Right forelimb (tissue), 1 donor: ENCODE data around the gene UBR4.
A peak's percentile ranks its signal among the peaks of the same experiment; 100 is the strongest.
"Not testable (repeated sequence)": the region's sequence is repeated elsewhere in the genome, so short reads cannot be mapped to it uniquely, and the experiment has no call there.

Experiments
- DNase-seq: peaks from one replicate; pipeline ENCODE4 v3.0.0-alpha.2; 2018

The UBR4 gene

GRCh38 chr1:19219451-19219850 lies 9.4 kb upstream of the UBR4 start:
- no peak for DNase-seq

DNA sequence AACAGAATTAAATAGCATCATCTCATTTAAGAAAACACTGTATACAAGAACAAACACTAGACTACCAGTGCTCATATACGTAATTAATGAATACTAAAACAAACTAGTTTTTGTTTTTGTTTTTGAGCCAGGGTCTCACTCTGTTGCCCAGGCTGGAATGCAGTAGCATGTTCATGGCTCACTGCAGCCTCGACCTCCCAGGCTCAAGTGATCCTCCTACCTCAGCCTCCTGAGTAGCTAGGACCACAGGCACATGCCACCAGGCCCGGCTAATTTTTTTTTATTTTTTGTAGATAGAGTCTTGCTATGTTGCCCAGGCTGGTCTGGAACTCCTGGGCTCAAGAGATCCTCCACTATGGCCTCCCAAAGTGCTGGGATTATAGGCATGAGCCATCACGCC lies 6.5 kb upstream of the UBR4 start:
- not testable (repeated sequence) for DNase-seq

DNA sequence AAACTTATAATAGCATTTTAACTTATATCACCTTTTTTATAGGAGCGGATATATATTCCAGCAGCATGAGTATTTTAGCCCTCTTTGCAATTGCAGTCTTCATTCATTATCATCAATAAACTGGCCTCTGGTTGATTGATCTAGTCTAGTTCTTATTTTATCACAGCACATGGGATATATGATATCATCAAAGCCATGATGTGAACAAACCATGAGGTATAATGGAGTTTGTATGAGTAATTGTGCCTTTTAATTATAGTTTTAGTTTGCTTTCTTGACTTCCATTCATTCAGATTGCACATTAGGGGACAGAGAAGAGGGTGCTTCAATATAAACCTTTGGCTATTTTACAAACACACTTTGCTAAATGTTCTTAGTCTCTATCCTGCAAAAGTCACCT lies 3.5 kb upstream of the UBR4 start:
- DNase-seq, result no peak

GRCh38 chr1:19212167-19212566 lies 2.1 kb upstream of the UBR4 start:
- DNase-seq, result no peak

- DNase-seq, result peak; percentile 43
Measured at GRCh38 chr1:19210772-19211549, 895 bp upstream of the UBR4 start.

- no peak for DNase-seq
Measured at GRCh38 chr1:19209439-19209989, 552 bp downstream of the UBR4 start.

- no peak for DNase-seq
Measured at GRCh38 chr1:19208710-19209438, 1.2 kb downstream of the UBR4 start.

DNA sequence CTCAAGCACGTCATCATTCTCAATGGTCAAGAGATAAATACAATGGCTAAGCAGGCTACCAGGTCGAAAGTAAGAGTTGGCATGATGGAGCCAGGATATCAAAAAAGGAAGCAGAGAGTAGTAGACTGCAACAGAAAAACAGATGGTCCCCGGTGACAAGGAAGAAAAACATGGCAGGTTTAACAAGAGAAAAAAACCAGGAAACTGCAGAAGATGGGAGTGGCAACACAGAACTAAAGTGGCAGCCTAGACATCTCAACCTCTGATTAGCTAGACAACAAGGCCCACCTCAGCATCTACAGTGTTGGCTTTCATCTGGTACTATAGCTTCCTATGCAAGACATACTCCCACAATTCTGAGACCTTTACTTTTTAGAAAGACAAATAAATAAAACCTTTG lies 3.1 kb downstream of the UBR4 start:
- DNase-seq, result no peak

- no peak for DNase-seq
Measured at GRCh38 chr1:19205845-19206244, 4.2 kb downstream of the UBR4 start.

DNA sequence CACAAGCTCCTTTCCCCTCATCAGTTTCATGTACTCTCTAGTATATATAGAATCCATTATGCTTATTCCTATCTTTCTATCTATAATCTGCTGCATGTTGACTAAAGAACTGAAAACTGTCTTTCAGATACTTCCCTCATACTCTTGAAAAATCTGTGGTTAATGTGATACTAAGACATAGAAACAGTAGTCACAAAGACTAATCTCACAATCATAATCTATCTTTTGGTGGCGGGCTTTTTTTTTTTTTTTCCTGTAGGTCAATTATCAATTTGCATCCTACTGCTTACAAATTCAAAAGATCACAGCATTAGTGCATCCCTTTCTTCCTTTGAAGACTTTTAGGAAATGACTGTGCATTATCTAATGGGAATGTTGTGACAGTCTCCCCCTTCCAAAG lies 4.7 kb downstream of the UBR4 start:
- no peak for DNase-seq

DNA sequence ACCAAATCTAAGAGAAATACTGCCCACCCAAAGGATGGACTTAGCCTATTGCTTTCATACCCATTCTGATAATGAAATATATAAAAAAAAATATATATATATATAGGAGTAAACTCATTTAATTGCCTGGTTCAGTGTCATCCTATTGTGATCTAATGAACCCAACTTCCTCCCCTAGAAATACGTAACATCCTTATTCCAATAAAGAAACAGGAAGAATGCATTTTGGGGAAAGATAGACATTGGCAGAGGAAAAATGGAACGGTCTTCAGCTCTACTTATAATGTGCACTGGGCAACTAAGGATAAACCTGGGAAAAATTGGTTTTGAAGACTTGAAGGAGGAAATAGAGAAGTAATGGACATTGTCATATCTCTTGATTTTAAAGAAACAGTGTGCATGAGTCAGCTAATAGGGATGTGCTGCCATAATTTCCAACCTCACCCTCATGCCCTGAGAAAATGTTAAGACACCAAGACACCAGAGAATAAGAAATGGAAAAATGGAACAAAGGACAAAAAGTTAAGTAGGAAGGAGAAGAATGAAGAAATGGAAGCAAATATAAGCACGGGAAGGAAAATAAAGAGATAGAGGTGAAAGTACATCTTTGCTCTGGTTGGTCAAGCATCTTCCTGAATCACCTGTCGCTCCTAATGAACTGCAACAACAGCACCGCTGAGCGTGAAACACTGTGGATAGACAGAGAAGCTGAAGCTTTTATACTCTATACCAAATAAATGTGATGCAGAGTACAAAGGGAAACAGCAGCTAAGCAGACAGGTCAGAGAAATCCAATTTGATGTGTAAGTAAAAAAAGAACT lies 5.4 kb downstream of the UBR4 start:
- DNase-seq, result no peak

DNA sequence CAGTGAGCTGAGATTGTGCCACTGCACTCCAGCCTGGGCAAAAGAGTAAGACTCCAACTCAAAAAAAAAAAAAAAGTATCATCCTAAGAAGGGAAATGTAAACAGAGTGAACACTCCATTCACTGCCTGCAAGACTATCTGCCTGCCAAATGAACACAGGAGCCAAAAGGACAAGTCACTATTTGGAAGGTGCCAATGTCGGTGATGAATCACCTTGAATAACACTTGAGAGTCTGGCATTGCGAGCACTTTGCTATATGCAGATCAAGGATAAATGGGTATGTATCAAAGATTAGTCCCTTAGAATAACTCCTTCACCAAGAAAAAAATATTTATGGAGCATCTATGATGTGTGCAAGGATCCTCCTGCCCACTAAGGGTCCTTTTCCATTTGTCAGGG lies 6.6 kb downstream of the UBR4 start:
- DNase-seq, result no peak

DNA sequence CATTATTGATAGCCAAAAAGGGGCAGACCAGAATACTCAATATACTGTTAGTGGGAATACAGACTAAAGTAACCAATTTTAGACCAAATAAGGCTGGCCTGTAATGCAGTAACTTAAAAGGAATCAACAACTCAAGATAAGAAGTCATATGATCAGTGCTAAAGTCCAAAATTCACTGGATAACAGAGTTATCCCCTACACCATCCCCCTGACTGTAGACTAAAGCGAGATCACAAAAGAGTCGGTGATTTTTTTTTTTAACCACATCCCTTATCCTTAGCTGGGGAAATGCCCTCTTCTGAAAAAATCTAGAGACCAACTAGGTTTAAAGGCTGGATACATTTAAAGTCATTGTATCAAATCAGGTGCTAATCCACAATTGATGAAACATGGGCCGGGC lies 7.7 kb downstream of the UBR4 start:
- DNase-seq, result no peak

DNA sequence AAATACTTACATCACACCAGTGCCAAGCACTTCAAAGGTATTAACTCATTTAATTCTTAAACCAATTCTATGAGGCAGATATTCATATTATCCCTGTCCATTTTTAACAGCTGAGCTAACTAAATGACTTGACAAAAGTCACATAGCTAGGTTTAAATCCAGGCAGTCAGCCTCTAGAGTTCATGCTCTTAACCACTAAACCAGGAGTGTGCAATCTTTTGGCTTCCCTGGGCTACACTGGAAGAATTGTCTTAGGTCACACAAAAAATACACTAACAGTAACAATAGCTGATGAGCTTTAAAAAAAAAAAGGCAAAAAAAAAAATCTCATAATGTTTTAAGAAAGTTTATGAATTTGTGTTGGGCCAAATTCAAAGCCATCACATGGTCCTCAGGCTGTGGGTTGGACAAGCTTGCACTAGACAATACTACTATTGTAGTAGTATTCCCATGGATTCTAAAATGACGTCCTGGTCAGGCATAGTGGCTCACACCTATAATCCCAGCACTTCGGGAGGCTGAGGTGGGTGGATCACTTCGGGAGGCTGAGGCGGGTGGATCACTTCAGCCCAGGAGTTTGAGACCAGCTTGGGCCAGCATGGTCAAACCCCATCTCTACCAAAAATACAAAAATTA lies 10.0 kb downstream of the UBR4 start:
- DNase-seq, result no peak

- DNase-seq, result no peak
Measured at GRCh38 chr1:19199329-19199968, 10.6 kb downstream of the UBR4 start.

DNA sequence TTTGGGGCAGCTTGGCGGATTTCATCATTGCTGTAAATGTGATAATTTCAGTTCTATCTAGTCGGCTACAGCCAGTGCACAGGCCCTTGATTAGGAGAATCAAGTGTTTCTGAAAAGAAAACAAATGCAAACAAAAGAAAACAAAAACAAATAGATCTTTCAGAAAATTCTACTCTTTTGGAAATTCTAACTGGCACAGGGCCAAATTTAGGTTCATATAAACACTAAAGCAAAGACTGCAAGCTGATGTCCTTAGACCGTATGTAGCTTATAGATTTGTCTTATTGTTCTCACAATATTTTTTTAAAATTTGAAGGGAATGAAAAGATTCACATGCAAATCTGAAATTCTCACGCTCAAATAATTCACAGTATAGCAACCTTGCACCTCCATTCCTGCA lies 11.2 kb downstream of the UBR4 start:
- DNase-seq, result no peak

GRCh38 chr1:19197845-19198244 lies 12.2 kb downstream of the UBR4 start:
- DNase-seq, result no peak

DNA sequence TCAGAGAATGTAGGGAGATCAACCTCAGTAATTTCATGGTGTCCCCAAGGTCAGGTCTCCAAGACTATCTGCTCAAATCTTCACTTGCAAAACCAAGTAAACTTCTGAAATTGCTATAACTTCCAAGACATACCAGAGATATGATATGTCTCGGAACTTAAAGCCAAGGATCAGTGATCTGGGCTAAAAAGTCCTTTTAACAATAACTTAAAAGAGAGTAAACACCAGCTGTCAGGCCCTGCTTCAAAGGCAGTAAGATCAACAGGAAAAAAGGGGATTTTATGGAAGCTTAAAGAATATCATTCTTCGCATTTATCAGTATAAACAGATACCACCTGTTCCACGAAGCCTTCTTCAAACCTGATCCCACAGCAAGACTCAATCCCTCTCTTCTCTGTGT lies 13.7 kb downstream of the UBR4 start:
- no peak for DNase-seq

DNA sequence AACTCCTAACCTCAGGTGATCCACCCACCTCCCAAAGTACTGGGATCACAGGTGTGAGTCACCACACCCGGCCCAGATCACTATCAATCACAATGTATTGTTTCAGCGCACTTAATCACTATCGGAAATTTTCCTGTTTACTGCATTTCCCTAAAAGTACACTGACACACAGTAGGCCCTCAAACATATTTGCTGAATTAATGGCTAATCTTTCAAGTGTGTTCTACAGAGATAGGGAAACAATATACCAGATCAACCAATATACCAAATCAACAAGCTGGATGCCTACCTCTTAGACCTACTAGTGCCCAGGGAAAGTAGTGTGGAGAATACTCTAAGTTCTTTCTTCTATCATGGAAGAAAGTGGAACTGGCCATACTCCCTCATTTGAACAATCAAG lies 17.1 kb downstream of the UBR4 start:
- no peak for DNase-seq

- no peak for DNase-seq
Measured at GRCh38 chr1:19191811-19192210, 18.3 kb downstream of the UBR4 start.

- no peak for DNase-seq
Measured at GRCh38 chr1:19190468-19190867, 19.6 kb downstream of the UBR4 start.

DNA sequence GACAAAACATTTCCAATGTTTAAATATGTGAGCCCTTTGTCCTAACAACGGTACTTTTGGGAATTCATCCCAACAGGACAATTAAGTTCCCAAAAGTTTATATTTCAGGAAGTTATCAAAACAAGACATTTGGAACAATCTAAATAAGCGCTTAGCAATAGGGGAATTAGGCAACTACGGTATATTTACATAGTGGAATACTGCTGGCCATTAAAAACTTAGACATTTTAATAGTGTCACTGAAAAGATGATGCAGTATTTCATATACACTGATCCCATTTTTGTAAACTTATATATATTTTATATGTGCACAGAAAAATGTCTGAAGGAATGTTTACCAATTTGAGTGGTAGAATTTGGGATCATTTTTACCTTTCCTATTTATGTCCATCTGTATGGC lies 20.8 kb downstream of the UBR4 start:
- no peak for DNase-seq
